K562 (cell line): Measurements from ENCODE around the gene TMEM267. TPM values are rescaled to one million over a fixed set of nuclear protein-coding genes. Genes with fewer than 3 reads are reported as not detected.

Source experiments
- CHD2 ChIP-seq: IDR thresholded peaks from 2 replicates; pipeline ENCODE4 v1.6.1; 2011; ENCODE audit warnings: low read depth, low read length
- CSDE1 ChIP-seq, 2 experiments: fragments of 450-650 bp; IDR thresholded peaks; 2 replicates each; pipeline ENCODE4 v1.6.1; 2016; ENCODE audit warnings: mild to moderate bottlenecking in 1 of 2
- DDX20 ChIP-seq: fragments of 450-650 bp; IDR thresholded peaks from 2 replicates; pipeline ENCODE4 v1.6.1; 2016; ENCODE audit warnings: missing genetic modification characterization, low read depth, mild to moderate bottlenecking, missing compliant biosample characterization, moderate library complexity
- DPF2 ChIP-seq: fragments of 450-650 bp; IDR thresholded peaks from 2 replicates; pipeline ENCODE4 v1.6.1; 2016
- ETS1 ChIP-seq: conservative IDR thresholded peaks from 2 replicates; pipeline ENCODE4 v1.6.1; 2011; ENCODE audit warnings: low read depth, mild to moderate bottlenecking, low read length; ENCODE audit not compliant: control insufficient read depth
- FOXK2 ChIP-seq, 2 experiments: fragments of 450-650 bp; IDR thresholded peaks in 1 of 2; conservative IDR thresholded peaks in 1 of 2; 2 replicates each; pipeline ENCODE4 v1.6.1; 2016; ENCODE audit warnings: low read depth in 2 of 2, mild to moderate bottlenecking in 1 of 2
- HDAC8 ChIP-seq: fragments of 450-650 bp; IDR thresholded peaks from 2 replicates; pipeline ENCODE4 v1.6.1; 2016; ENCODE audit warnings: mild to moderate bottlenecking, missing genetic modification characterization, moderate library complexity, missing compliant biosample characterization
- HINFP ChIP-seq: fragments of 450-650 bp; conservative IDR thresholded peaks from 2 replicates; pipeline ENCODE4 v1.6.1; 2016; ENCODE audit warnings: missing genetic modification characterization, low read depth, mild to moderate bottlenecking, control low read depth, missing compliant biosample characterization
- KDM5B ChIP-seq: fragments of 200-600 bp; sonication (generic); IDR thresholded peaks from 2 replicates; pipeline ENCODE4 v1.6.1; 2012; ENCODE audit warnings: low read depth, mild to moderate bottlenecking, moderate library complexity, low read length, control low read depth, inconsistent platforms; ENCODE audit not compliant: insufficient replicate concordance
- SRSF3 ChIP-seq: fragments of 200-400 bp; formaldehyde crosslinking; IDR thresholded peaks from 2 replicates; pipeline ENCODE4 v1.6.1; 2016; ENCODE audit warnings: mild to moderate bottlenecking, low read length, moderate library complexity; ENCODE audit not compliant: insufficient read depth
- ZKSCAN3 ChIP-seq: fragments of 250-450 bp; sonication (Bioruptor Pico); IDR thresholded peaks from 2 replicates; pipeline ENCODE4 v1.4.0; 2020
- polyA plus RNA-seq, 8 experiments: library from polyadenylated mRNA; depleted of rRNA in 4 of 8; stranded (reverse) in 5 of 8; unstranded in 3 of 8; fragments of >200 nt; fragmentation: Nextera tagmentation in 2 of 8; fragmentation: Illumina TruSeq in 1 of 8; extraction: Ambion mirVana in 2 of 8; extraction: Trizol in 1 of 8; gene quantifications; 2 replicates each; pipeline versions ENCODE4 v1.2.1 to v1.2.3, GENCODE V29; 2011 to 2014; ENCODE audit warnings: inconsistent platforms in 1 of 8, missing spikeins in 1 of 8
- total RNA-seq, 7 experiments: library from RNA; depleted of rRNA in 6 of 7; stranded (reverse); fragments of >200 nt in 6 of 7; fragmentation: Illumina TruSeq in 2 of 7; extraction: Trizol in 2 of 7; gene quantifications; 2 replicates each; pipeline versions ENCODE4 v1.2.1 to v1.2.3, GENCODE V29; 2011 to 2021; ENCODE audit warnings: low replicate concordance in 1 of 7
- TF ChIP-seq, protein P1 (sequence below), 3 experiments: IDR thresholded peaks in 2 of 3; conservative IDR thresholded peaks in 1 of 3; 2 replicates each; pipeline ENCODE4 v1.5.1; 2011 to 2012; ENCODE audit warnings: low read length in 3 of 3, mild to moderate bottlenecking in 3 of 3, control low read depth in 2 of 3, improper control_type of control experiment in 1 of 3, inconsistent platforms in 1 of 3, low read depth in 1 of 3, mixed read lengths in 1 of 3, moderate library complexity in 1 of 3; ENCODE audit not compliant: insufficient read depth in 2 of 3
- TF ChIP-seq, protein P2 (sequence below): fragments of 250-450 bp; sonication (Bioruptor Pico); IDR thresholded peaks from 2 replicates; pipeline ENCODE4 v1.5.0; 2021; ENCODE audit warnings: mild to moderate bottlenecking, moderate library complexity

Gene TMEM267
- total and polyA plus RNA-seq, 9 of the 15 experiments (the other 6 are each of a cell fraction or from before 2014, with no cell fraction given) = 8.1 to 61.1 (median 17.8) TPM

DNA sequence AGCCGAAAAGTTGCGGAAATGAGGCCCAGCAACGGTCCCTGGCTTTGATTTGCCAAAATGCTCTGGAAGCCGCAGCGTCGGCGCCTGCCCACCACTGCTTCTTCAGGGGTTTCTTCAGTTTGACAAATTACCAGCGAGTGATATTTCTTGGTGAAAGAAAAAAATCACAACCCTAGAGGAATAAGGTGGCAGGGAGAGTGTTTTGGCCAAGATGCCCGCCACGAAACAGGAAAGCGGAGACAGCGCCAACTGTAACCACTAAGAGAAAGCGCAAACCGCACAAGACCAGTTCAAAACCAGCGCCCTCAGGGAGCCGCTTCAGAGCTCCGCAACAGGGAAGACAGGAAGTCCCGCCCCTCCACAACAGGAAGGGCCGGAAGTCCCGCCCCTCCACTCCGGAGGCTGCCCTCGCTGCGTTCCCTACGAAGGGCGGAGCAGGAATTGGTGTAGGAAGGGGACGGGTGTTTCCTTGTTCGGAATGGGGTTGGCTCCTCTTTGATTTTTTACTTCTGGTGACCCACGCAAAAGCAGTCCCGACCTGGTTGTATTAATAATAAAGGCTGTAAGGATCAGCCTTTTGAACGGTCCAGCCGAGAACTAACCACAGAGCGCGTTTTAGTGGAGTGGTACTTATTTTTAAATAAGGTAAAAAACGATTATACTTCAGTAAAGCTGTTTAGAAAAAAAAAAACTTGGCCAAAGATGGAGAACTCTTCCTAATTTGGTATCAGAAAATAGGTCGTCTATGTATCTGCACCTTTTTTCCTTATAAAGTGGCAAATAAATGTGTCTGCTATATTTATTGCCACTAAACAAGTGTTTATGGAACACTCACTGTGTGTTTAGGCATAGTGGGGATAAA is 31.4 kb upstream of the TMEM267 start, which contains the start of gene C5orf34 (continued):
- TF ChIP-seq, protein P1, sequence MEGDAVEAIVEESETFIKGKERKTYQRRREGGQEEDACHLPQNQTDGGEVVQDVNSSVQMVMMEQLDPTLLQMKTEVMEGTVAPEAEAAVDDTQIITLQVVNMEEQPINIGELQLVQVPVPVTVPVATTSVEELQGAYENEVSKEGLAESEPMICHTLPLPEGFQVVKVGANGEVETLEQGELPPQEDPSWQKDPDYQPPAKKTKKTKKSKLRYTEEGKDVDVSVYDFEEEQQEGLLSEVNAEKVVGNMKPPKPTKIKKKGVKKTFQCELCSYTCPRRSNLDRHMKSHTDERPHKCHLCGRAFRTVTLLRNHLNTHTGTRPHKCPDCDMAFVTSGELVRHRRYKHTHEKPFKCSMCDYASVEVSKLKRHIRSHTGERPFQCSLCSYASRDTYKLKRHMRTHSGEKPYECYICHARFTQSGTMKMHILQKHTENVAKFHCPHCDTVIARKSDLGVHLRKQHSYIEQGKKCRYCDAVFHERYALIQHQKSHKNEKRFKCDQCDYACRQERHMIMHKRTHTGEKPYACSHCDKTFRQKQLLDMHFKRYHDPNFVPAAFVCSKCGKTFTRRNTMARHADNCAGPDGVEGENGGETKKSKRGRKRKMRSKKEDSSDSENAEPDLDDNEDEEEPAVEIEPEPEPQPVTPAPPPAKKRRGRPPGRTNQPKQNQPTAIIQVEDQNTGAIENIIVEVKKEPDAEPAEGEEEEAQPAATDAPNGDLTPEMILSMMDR (IDR thresholded peaks at IDR 0.05 in 2 of 3, conservative IDR thresholded peaks at IDR 0.05 in 1 of 3; ENCODE audit: insufficient read depth in 2 of 3, low read depth in 1 of 3, low read length in 3 of 3) = peak in 1 of 3 experiments; percentile 21; a peak in 1 of 6 replicates
- TF ChIP-seq, protein P2, sequence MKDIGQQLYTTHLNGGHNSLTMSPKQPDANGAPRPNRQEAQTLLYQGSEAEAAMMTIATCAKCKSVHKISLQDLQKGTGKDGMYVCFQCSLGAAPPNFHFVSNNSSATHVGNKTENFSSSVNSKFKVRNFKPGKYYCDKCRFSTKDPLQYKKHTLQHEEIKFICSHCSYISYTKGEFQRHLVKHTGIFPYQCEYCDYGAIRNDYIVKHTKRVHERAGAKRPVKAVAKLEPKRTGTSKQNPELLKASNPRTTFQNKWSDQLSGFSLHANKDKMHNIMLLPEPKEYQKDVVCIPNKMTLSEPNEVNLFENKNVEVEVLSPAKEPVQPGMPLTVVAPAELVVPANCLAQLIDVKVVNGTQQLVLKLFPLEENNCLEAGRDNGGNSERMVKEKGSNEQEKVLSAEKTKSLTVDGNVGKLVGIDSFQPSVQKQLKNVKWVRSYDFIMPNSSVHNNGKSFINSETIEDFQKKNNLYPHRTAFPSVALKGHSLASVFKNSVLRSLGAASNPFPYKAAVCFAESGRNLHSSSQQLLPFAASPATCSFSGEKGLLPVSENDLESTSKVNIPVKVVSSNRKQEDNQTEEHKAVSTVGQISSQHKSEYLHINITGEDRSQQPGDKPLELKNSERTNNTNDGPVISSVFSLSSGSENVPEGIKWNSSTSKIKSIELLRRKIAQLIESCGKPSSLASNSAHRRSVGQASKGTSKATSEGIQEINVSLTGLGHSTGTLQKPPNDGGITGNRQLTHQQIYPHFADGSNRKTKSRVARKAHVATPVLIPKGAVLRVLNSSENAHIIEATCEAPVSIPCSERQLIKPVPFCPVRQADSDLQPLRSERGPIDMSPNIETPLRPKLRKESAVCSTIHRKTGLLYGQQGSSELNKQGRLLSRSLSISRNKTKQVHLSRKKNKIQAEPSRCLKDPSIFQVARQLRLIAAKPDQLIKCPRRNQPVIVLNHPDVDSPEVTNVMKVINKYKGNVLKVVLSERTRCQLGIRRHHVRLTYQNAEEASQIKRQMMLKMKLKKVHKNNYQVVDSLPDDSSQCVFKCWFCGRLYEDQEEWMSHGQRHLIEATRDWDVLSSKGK = no peak
- no peak for TF ChIP-seq ZKSCAN3 (CRISPR knock-in tag)
- no peak for TF ChIP-seq CHD2
- no peak for TF ChIP-seq HINFP (tag)
- TF ChIP-seq CSDE1 (IDR thresholded peaks at IDR 0.05) = peak in 1 of 2 experiments; percentile 61; a peak in 1 of 4 replicates
- TF ChIP-seq DPF2 = peak; percentile 33; the same call in 1 of the 2 replicates
- peak; percentile 93 to 96 for TF ChIP-seq FOXK2 (conservative IDR thresholded peaks at IDR 0.05 in 1 of 2, IDR thresholded peaks at IDR 0.05 in 1 of 2; ENCODE audit: low read depth in 2 of 2)
- TF ChIP-seq HDAC8 (tag) = no peak
- TF ChIP-seq SRSF3 = no peak
- TF ChIP-seq KDM5B = peak; percentile 96
- no peak for TF ChIP-seq DDX20
- TF ChIP-seq ETS1 = peak; percentile 84; the same call in 1 of the 2 replicates
